Esophagus muscularis mucosa (tissue), 3 donors: ENCODE measurements around the gene SCRN2.

Source experiments
- CTCF ChIP-seq, 3 experiments: fragments of 200-600 bp in 2 of 3; fragments of 450-650 bp in 1 of 3; sonication (generic) in 2 of 3; IDR thresholded peaks; one replicate each; pipeline ENCODE4 v1.5.1; 2017 to 2019; ENCODE audit warnings: antibody characterized with exemption in 3 of 3, mild to moderate bottlenecking in 2 of 3, moderate library complexity in 1 of 3
- POLR2A ChIP-seq: fragments of 450-650 bp; IDR thresholded peaks from one replicate; pipeline ENCODE4 v1.6.1; 2017; ENCODE audit warnings: antibody characterized with exemption, moderate library complexity, mild to moderate bottlenecking, low read depth

GRCh38 chr17:47802341-47803022, 38.6 kb downstream of the SCRN2 start:
- TF ChIP-seq CTCF (IDR thresholded peaks at IDR 0.05) (peak; percentile 41 to 61 (median 42)), POLR2A (no peak)
